ENCODE measurements around the gene ARPP19. TPM values are rescaled to one million over a fixed set of nuclear protein-coding genes. Genes with fewer than 3 reads are reported as not detected.

Gene ARPP19
- total RNA-seq, 2 experiments from 2014 or later = 129 TPM

GRCh38 chr15:52528564-52529340, 40.1 kb downstream of the ARPP19 start, which contains the start of gene MYO5A:
Gene MYO5A (minus strand): TSS chr15:52528880. CDS start chr15:52528806, 74 bp downstream.
- H3K4me3 Mint-ChIP-seq = peak within 1 kb of the TSS; percentile 95
- H3K4me1 Mint-ChIP-seq (ENCODE audit: low read depth) = peaks cover 30% of the 10 kb centered on the region
- ATAC-seq = peak; percentile 88
- peak; percentile 83 for DNase-seq
- intact Hi-C loops (cut with micrococcal nuclease) = loop anchor here (5.0 kb wide), 1 partner anchor 196 kb away; no protein-coding TSS in a partner anchor
- H3K9me3 Mint-ChIP-seq = no peaks in the 10 kb centered on the region
- CTCF ChIA-PET = interaction anchor here (0.8 to 1.7 kb wide), 5 partner anchors 16 to 206 kb away, joined by 3 to 7 read pairs (median 4); partner anchors contain the start of gene ARPP19
- H3K27me3 Mint-ChIP-seq = peaks cover 8% of the 10 kb centered on the region
- POLR2A ChIA-PET = interaction anchor here (0.8 to 1.6 kb wide), 10 partner anchors 17 to 276 kb away, joined by 3 to 6 read pairs (median 3); no protein-coding TSS in a partner anchor
- no peak for TF ChIP-seq CTCF (IDR thresholded peaks at IDR 0.05)
- H3K27ac Mint-ChIP-seq = peak within 1 kb of the TSS; percentile 88
- no peaks in the 10 kb centered on the region for H3K36me3 Mint-ChIP-seq (ENCODE audit: low read depth)

GRCh38 chr15:52527911-52528563, 40.8 kb downstream of the ARPP19 start:
- H3K27ac Mint-ChIP-seq = peak overlapping the region; percentile 80
- H3K27me3 Mint-ChIP-seq = peaks cover 5% of the 10 kb centered on the region
- H3K4me1 Mint-ChIP-seq (ENCODE audit: low read depth) = peaks cover 30% of the 10 kb centered on the region
- ATAC-seq = peak; percentile 10
- no peaks in the 10 kb centered on the region for H3K36me3 Mint-ChIP-seq (ENCODE audit: low read depth)
- no peaks in the 10 kb centered on the region for H3K9me3 Mint-ChIP-seq
- peak overlapping the region; percentile 95 for H3K4me3 Mint-ChIP-seq
- no peak for TF ChIP-seq CTCF (IDR thresholded peaks at IDR 0.05)
- CTCF ChIA-PET = interaction anchor here (0.8 to 1.7 kb wide), 6 partner anchors 17 to 206 kb away, joined by 3 to 7 read pairs (median 4); partner anchors contain the start of gene ARPP19
- intact Hi-C loops (cut with micrococcal nuclease) = loop anchor here (5.0 kb wide), 1 partner anchor 196 kb away; no protein-coding TSS in a partner anchor
- peak; percentile 63 for DNase-seq
- POLR2A ChIA-PET = interaction anchor here (0.8 to 1.6 kb wide), 7 partner anchors 25 to 225 kb away, joined by 3 to 6 read pairs (median 3); no protein-coding TSS in a partner anchor

DNA sequence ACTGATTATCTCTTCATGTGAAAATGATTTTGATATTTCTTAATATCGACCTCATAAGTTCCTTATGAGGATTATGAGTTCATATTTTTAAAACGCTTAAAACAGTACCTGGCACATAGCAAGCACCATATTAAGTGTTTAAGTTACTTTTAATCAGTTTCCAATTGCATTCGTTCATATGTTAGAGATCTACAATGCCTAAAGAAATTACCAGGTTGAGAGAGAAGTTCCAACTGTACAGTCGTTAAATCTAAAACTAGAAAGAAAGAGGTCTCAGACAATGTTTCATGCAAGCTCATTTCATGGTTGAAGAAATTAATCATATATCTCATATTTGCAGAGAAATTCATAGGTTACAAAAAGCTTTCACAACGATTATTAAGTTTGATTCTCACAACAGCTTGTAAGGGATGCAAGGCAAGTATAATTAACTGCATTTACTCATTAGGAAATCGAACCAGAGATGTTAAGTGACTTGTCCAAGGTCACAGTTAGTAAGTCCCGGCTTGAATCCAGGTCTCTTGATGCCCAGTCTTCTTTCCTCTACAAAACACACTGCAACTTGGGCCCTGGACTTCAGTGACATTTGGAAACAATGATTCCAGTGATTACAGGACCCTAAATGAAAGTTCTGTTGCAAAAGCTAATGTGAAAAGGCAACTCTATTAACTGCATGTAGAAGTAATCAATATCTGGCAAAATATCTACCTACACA, 41.5 kb downstream of the ARPP19 start:
- H3K27me3 Mint-ChIP-seq = peaks cover 5% of the 10 kb centered on the region
- H3K4me1 Mint-ChIP-seq (ENCODE audit: low read depth) = peaks cover 30% of the 10 kb centered on the region
- H3K27ac Mint-ChIP-seq = no peak overlapping the region
- TF ChIP-seq CTCF (IDR thresholded peaks at IDR 0.05) = no peak
- no peak for ATAC-seq
- no peaks in the 10 kb centered on the region for H3K36me3 Mint-ChIP-seq (ENCODE audit: low read depth)
- CTCF ChIA-PET = interaction anchor here (0.9 to 1.7 kb wide), 6 partner anchors 18 to 207 kb away, joined by 3 to 7 read pairs (median 4); no protein-coding TSS in a partner anchor
- no peak for DNase-seq
- intact Hi-C loops (cut with micrococcal nuclease) = loop anchor here (5.0 kb wide), 1 partner anchor 195 kb away; no protein-coding TSS in a partner anchor
- POLR2A ChIA-PET = interaction anchor here (0.5 to 1.6 kb wide), 6 partner anchors 26 to 268 kb away, joined by 3 to 6 read pairs (median 4); no protein-coding TSS in a partner anchor
- no peaks in the 10 kb centered on the region for H3K9me3 Mint-ChIP-seq
- peak overlapping the region; percentile 95 for H3K4me3 Mint-ChIP-seq

GRCh38 chr15:52524223-52525136, 44.4 kb downstream of the ARPP19 start:
- Mint-ChIP-seq H3K36me3 (ENCODE audit: low read depth) (no peaks in the 10 kb centered on the region), H3K9me3 (no peaks in the 10 kb centered on the region), H3K4me1 (ENCODE audit: low read depth) (peaks cover 28% of the 10 kb centered on the region), H3K4me3 (no peak overlapping the region), H3K27me3 (no peaks in the 10 kb centered on the region), H3K27ac (no peak overlapping the region)
- CTCF ChIA-PET = interaction anchor here (0.6 to 0.9 kb wide), 4 partner anchors 16 to 266 kb away, joined by 3 read pairs; no protein-coding TSS in a partner anchor
- no peak for DNase-seq
- ATAC-seq = no peak
- intact Hi-C loops (cut with micrococcal nuclease) = loop anchor here (5.0 kb wide), 1 partner anchor 192 kb away; no protein-coding TSS in a partner anchor
- POLR2A ChIA-PET = interaction anchor here (1.3 kb wide), 1 partner anchor 45 kb away, joined by 3 read pairs; no protein-coding TSS in a partner anchor
- TF ChIP-seq CTCF (IDR thresholded peaks at IDR 0.05) = no peak

Measured in activated CD8-positive, alpha-beta T cell treated with anti-CD3 and anti-CD28 coated beads for 36 hours (primary cell).